ENCODE data around the gene COMMD10. TPM values are rescaled to one million over a fixed set of nuclear protein-coding genes. Genes with fewer than 3 reads are reported as not detected.

COMMD10 gene
- polyA plus RNA-seq, 1 experiment: 10.4 TPM

GRCh38 chr5:116130471-116130870 is 45.6 kb downstream of the COMMD10 start:
- DNase-seq (ENCODE audit: low read depth): no peak
- CTCF ChIA-PET: no interaction called here
- POLR2A ChIA-PET: no interaction called here
- TF ChIP-seq, protein P1, sequence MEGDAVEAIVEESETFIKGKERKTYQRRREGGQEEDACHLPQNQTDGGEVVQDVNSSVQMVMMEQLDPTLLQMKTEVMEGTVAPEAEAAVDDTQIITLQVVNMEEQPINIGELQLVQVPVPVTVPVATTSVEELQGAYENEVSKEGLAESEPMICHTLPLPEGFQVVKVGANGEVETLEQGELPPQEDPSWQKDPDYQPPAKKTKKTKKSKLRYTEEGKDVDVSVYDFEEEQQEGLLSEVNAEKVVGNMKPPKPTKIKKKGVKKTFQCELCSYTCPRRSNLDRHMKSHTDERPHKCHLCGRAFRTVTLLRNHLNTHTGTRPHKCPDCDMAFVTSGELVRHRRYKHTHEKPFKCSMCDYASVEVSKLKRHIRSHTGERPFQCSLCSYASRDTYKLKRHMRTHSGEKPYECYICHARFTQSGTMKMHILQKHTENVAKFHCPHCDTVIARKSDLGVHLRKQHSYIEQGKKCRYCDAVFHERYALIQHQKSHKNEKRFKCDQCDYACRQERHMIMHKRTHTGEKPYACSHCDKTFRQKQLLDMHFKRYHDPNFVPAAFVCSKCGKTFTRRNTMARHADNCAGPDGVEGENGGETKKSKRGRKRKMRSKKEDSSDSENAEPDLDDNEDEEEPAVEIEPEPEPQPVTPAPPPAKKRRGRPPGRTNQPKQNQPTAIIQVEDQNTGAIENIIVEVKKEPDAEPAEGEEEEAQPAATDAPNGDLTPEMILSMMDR (IDR thresholded peaks at IDR 0.05; ENCODE audit: insufficient read depth, low read depth, low read length): no peak
- no peak overlapping the region for H3K4me3 ChIP-seq (ENCODE audit: low read depth, low read length)
- H3K27me3 ChIP-seq (ENCODE audit: control insufficient read depth, insufficient read depth, low read length): no peaks in the 10 kb centered on the region
- no peaks in the 10 kb centered on the region for H3K36me3 ChIP-seq (ENCODE audit: control insufficient read depth, insufficient read depth, low read length)

GRCh38 chr5:116130976-116131375 is 46.2 kb downstream of the COMMD10 start:
- DNase-seq (ENCODE audit: low read depth): no peak
- Histone ChIP-seq H3K36me3 (ENCODE audit: control insufficient read depth, insufficient read depth, low read length) (no peaks in the 10 kb centered on the region), H3K4me3 (ENCODE audit: low read depth, low read length) (no peak overlapping the region), H3K27me3 (ENCODE audit: control insufficient read depth, insufficient read depth, low read length) (no peaks in the 10 kb centered on the region)
- POLR2A ChIA-PET: no interaction called here
- CTCF ChIA-PET: no interaction called here
- TF ChIP-seq, protein P1 (IDR thresholded peaks at IDR 0.05; ENCODE audit: insufficient read depth, low read depth, low read length): no peak

DNA sequence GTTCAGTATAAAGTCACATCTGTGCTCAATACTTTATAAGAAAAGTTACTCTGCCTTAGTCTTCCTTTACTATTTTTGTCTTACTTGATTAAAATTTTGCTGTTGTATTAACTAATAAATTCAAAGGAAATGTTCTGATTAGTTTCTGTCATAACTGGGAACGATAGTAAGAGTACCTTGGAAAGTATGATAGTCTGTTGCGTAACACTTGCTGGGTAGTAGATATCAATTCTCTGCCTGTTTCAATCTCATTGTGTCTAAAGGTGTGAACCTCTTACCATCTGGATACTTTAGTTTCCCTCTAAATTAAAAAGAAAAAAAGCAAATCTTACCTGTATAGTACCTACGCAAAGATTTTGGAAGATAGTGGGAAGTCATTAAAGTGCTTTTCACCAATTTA is 48.5 kb downstream of the COMMD10 start:
- TF ChIP-seq, protein P1 (IDR thresholded peaks at IDR 0.05; ENCODE audit: insufficient read depth, low read depth, low read length): no peak
- no peaks in the 10 kb centered on the region for H3K36me3 ChIP-seq (ENCODE audit: control insufficient read depth, insufficient read depth, low read length)
- H3K27me3 ChIP-seq (ENCODE audit: control insufficient read depth, insufficient read depth, low read length): no peaks in the 10 kb centered on the region
- no peak overlapping the region for H3K4me3 ChIP-seq (ENCODE audit: low read depth, low read length)
- CTCF ChIA-PET: no interaction called here
- no peak for DNase-seq (ENCODE audit: low read depth)
- POLR2A ChIA-PET: no interaction called here

- no peaks in the 10 kb centered on the region for H3K36me3 ChIP-seq (ENCODE audit: control insufficient read depth, insufficient read depth, low read length)
- no peak for DNase-seq (ENCODE audit: low read depth)
- TF ChIP-seq, protein P1 (IDR thresholded peaks at IDR 0.05; ENCODE audit: insufficient read depth, low read depth, low read length): no peak
- no peaks in the 10 kb centered on the region for H3K27me3 ChIP-seq (ENCODE audit: control insufficient read depth, insufficient read depth, low read length)
- ChIA-PET POLR2A (no interaction called here), CTCF (no interaction called here)
- H3K4me3 ChIP-seq (ENCODE audit: low read depth, low read length): no peak overlapping the region
Observed at GRCh38 chr5:116135344-116135743, 50.5 kb downstream of the COMMD10 start.

- no peak for DNase-seq (ENCODE audit: low read depth)
- POLR2A ChIA-PET: no interaction called here
- H3K4me3 ChIP-seq (ENCODE audit: low read depth, low read length): no peak overlapping the region
- CTCF ChIA-PET: interaction anchor here (0.6 to 1.9 kb wide), 4 partner anchors 125 to 438 kb away, joined by 3 to 7 read pairs (median 3); no protein-coding TSS in a partner anchor
- TF ChIP-seq, protein P1 (IDR thresholded peaks at IDR 0.05; ENCODE audit: insufficient read depth, low read depth, low read length): peak; percentile 77
- H3K27me3 ChIP-seq (ENCODE audit: control insufficient read depth, insufficient read depth, low read length): no peaks in the 10 kb centered on the region
- no peaks in the 10 kb centered on the region for H3K36me3 ChIP-seq (ENCODE audit: control insufficient read depth, insufficient read depth, low read length)
Observed at GRCh38 chr5:116137544-116138378, 52.9 kb downstream of the COMMD10 start.

All from BJ (cell line).